WTC11 (cell line): ENCODE data around the gene PARD3B. TPM values are rescaled to one million over a fixed set of nuclear protein-coding genes. Genes with fewer than 3 reads are reported as not detected.

ENCODE experiments used
- ATAC-seq: fragments of 200-7000 bp; cut with Tn5 transposase; 2 replicates; pipeline ENCODE4 v1.10.0; 2021; ENCODE audit warnings: mild to moderate bottlenecking, moderate library complexity
- CTCF ChIA-PET: fragments of 300-600 bp; sonication (Branson Sonifier 250); formaldehyde crosslinking; loops from one replicate; lab custom pipeline; 2021; ENCODE audit warnings: antibody characterized with exemption; lab: Charles Lee
- POLR2A ChIA-PET: fragments of 350-600 bp; sonication (Branson Sonifier 250); formaldehyde crosslinking; loops from one replicate; lab custom pipeline; 2021; ENCODE audit warnings: antibody characterized with exemption; lab: Charles Lee
- DNase-seq: peaks from one replicate; pipeline ENCODE4 v3.0.0; 2021; ENCODE audit warnings: low spot score
- H3K27ac Mint-ChIP-seq: 2 replicates; pipeline ENCODE4 v1.8.0; 2021; ENCODE audit warnings: mixed read lengths
- H3K27me3 Mint-ChIP-seq: 2 replicates; pipeline ENCODE4 v1.8.0; 2021; ENCODE audit warnings: low read depth, mild to moderate bottlenecking, moderate library complexity, mixed read lengths
- H3K36me3 Mint-ChIP-seq: 2 replicates; pipeline ENCODE4 v1.8.0; 2021; ENCODE audit warnings: mixed read lengths
- H3K4me1 Mint-ChIP-seq: 2 replicates; pipeline ENCODE4 v1.8.0; 2022; ENCODE audit warnings: mixed read lengths
- H3K4me3 Mint-ChIP-seq: 2 replicates; pipeline ENCODE4 v1.8.0; 2021; ENCODE audit warnings: mild to moderate bottlenecking, moderate library complexity, mixed read lengths
- H3K9me3 Mint-ChIP-seq: 2 replicates; pipeline ENCODE4 v1.8.0; 2021; ENCODE audit warnings: mixed read lengths
- E2F1 ChIP-seq: sonication (generic); formaldehyde crosslinking; IDR thresholded peaks from 2 replicates; pipeline ENCODE4 v1.8.0; 2022; ENCODE audit warnings: mild to moderate bottlenecking, missing genetic modification reagents
- ELF4 ChIP-seq: sonication (generic); formaldehyde crosslinking; IDR thresholded peaks from 2 replicates; pipeline ENCODE4 v1.8.1; 2022; ENCODE audit warnings: low read depth, mild to moderate bottlenecking, moderate library complexity, missing genetic modification reagents
- EMX1 ChIP-seq: fragments of 250-450 bp; sonication (Bioruptor Pico); IDR thresholded peaks from 2 replicates; pipeline ENCODE4 v1.8.0; 2021; ENCODE audit warnings: mild to moderate bottlenecking
- ERG ChIP-seq: fragments of 250-450 bp; sonication (Bioruptor Pico); IDR thresholded peaks from 2 replicates; pipeline ENCODE4 v1.8.0; 2021; ENCODE audit warnings: mild to moderate bottlenecking
- FOXJ3 ChIP-seq: sonication (generic); formaldehyde crosslinking; IDR thresholded peaks from 2 replicates; pipeline ENCODE4 v1.9.0; 2021; ENCODE audit warnings: missing genetic modification reagents, mild to moderate bottlenecking, borderline replicate concordance
- IRF2 ChIP-seq: sonication (generic); formaldehyde crosslinking; IDR thresholded peaks from 2 replicates; pipeline ENCODE4 v1.8.0; 2022; ENCODE audit warnings: low read depth, missing genetic modification reagents, borderline replicate concordance
- NR2C2 ChIP-seq: sonication (generic); formaldehyde crosslinking; IDR thresholded peaks from 2 replicates; pipeline ENCODE4 v1.8.0; 2022; ENCODE audit warnings: mild to moderate bottlenecking, missing genetic modification reagents
- OVOL2 ChIP-seq: fragments of 250-450 bp; sonication (Bioruptor Pico); IDR thresholded peaks from 2 replicates; pipeline ENCODE4 v1.9.0; 2021; ENCODE audit warnings: mild to moderate bottlenecking, borderline replicate concordance
- RELA ChIP-seq: sonication (generic); formaldehyde crosslinking; IDR thresholded peaks from 2 replicates; pipeline ENCODE4 v1.8.1; 2022; ENCODE audit warnings: missing genetic modification reagents, mild to moderate bottlenecking, borderline replicate concordance
- RORB ChIP-seq: fragments of 250-450 bp; sonication (Bioruptor Pico); IDR thresholded peaks from 2 replicates; pipeline ENCODE4 v1.9.0; 2021; ENCODE audit warnings: mild to moderate bottlenecking
- SMAD4 ChIP-seq: sonication (generic); formaldehyde crosslinking; IDR thresholded peaks from 2 replicates; pipeline ENCODE4 v1.8.0; 2022; ENCODE audit warnings: mild to moderate bottlenecking, missing genetic modification reagents
- SP1 ChIP-seq: sonication (generic); formaldehyde crosslinking; conservative IDR thresholded peaks from 2 replicates; pipeline ENCODE4 v1.8.1; 2022; ENCODE audit warnings: missing genetic modification reagents
- TCF7 ChIP-seq: sonication (generic); formaldehyde crosslinking; IDR thresholded peaks from 2 replicates; pipeline ENCODE4 v1.8.0; 2022; ENCODE audit warnings: mild to moderate bottlenecking, low read depth, missing genetic modification reagents, moderate library complexity
- ZNF219 ChIP-seq: sonication (generic); formaldehyde crosslinking; IDR thresholded peaks from 2 replicates; pipeline ENCODE4 v1.8.0; 2023; ENCODE audit warnings: missing genetic modification reagents, mild to moderate bottlenecking, borderline replicate concordance
- ZNF232 ChIP-seq: sonication (generic); formaldehyde crosslinking; IDR thresholded peaks from 2 replicates; pipeline ENCODE4 v1.8.0; 2022; ENCODE audit warnings: mild to moderate bottlenecking, missing genetic modification reagents
- ZNF532 ChIP-seq: fragments of 250-450 bp; sonication (Bioruptor Pico); IDR thresholded peaks from 2 replicates; pipeline ENCODE4 v1.9.0; 2021; ENCODE audit warnings: mild to moderate bottlenecking, borderline replicate concordance
- ZSCAN18 ChIP-seq: fragments of 250-450 bp; sonication (Bioruptor Pico); IDR thresholded peaks from 2 replicates; pipeline ENCODE4 v2.1.2; 2022; ENCODE audit warnings: mild to moderate bottlenecking, moderate library complexity
- total RNA-seq: library from RNA; stranded (reverse); gene quantifications from 3 replicates; pipeline ENCODE4 v1.2.3, GENCODE V29; 2021
- TF ChIP-seq, protein P1 (sequence below): sonication (generic); formaldehyde crosslinking; IDR thresholded peaks from 2 replicates; pipeline ENCODE4 v1.8.1; 2023; ENCODE audit warnings: mild to moderate bottlenecking, missing genetic modification reagents
- TF ChIP-seq, protein P2 (sequence below): sonication (generic); formaldehyde crosslinking; IDR thresholded peaks from 2 replicates; pipeline ENCODE4 v1.8.0; 2023; ENCODE audit warnings: mild to moderate bottlenecking, missing genetic modification reagents

The PARD3B gene
- total RNA-seq, 1 experiment from 2014 or later: 5.6 TPM

- ATAC-seq: peak; percentile 46; the same call in 1 of the 2 replicates
- POLR2A ChIA-PET: no interaction called here
- Mint-ChIP-seq H3K36me3 (no peaks in the 10 kb centered on the region), H3K27ac (no peak overlapping the region), H3K9me3 (no peaks in the 10 kb centered on the region), H3K27me3 (no peaks in the 10 kb centered on the region), H3K4me1 (peaks cover 16% of the 10 kb centered on the region), H3K4me3 (no peak overlapping the region)
- CTCF ChIA-PET: no interaction called here
- DNase-seq: no peak
- TF ChIP-seq OVOL2: no peak
- TF ChIP-seq, protein P1, sequence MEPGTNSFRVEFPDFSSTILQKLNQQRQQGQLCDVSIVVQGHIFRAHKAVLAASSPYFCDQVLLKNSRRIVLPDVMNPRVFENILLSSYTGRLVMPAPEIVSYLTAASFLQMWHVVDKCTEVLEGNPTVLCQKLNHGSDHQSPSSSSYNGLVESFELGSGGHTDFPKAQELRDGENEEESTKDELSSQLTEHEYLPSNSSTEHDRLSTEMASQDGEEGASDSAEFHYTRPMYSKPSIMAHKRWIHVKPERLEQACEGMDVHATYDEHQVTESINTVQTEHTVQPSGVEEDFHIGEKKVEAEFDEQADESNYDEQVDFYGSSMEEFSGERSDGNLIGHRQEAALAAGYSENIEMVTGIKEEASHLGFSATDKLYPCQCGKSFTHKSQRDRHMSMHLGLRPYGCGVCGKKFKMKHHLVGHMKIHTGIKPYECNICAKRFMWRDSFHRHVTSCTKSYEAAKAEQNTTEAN: no peak
- no peak for TF ChIP-seq ZNF532 (CRISPR knock-in tag)
- TF ChIP-seq RELA (CRISPR knock-in tag): no peak
- TF ChIP-seq EMX1: no peak
- TF ChIP-seq TCF7 (CRISPR knock-in tag): no peak
- no peak for TF ChIP-seq SMAD4
- TF ChIP-seq FOXJ3 (CRISPR knock-in tag): no peak
- TF ChIP-seq ELF4 (CRISPR knock-in tag): no peak
- no peak for TF ChIP-seq ZNF219 (CRISPR knock-in tag)
- no peak for TF ChIP-seq IRF2 (CRISPR knock-in tag)
These were observed 297.6 kb downstream of the PARD3B start for GRCh38 chr2:204842661-204843485.

DNA sequence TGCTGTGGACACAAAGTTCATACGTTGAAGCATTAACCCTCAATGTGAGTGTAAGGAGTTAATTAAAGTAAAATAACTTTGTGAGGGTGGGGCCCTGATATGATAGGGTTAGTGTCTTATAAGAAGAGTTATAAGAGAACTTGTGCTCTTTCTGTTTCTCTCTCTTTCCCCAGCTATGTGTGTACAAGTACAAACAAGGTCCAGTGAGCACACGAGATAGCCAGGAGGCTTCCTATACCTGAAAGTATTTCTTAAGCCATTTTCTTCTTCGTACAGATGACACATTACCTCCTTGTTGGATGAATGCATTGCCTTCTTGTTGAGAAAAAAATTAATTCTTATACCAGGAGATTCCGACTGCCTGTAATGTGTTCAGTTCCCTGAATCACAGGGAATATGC, 301.2 kb downstream of the PARD3B start:
- POLR2A ChIA-PET: no interaction called here
- no peak for TF ChIP-seq RORB (CRISPR knock-in tag)
- TF ChIP-seq NR2C2: no peak
- TF ChIP-seq, protein P2, sequence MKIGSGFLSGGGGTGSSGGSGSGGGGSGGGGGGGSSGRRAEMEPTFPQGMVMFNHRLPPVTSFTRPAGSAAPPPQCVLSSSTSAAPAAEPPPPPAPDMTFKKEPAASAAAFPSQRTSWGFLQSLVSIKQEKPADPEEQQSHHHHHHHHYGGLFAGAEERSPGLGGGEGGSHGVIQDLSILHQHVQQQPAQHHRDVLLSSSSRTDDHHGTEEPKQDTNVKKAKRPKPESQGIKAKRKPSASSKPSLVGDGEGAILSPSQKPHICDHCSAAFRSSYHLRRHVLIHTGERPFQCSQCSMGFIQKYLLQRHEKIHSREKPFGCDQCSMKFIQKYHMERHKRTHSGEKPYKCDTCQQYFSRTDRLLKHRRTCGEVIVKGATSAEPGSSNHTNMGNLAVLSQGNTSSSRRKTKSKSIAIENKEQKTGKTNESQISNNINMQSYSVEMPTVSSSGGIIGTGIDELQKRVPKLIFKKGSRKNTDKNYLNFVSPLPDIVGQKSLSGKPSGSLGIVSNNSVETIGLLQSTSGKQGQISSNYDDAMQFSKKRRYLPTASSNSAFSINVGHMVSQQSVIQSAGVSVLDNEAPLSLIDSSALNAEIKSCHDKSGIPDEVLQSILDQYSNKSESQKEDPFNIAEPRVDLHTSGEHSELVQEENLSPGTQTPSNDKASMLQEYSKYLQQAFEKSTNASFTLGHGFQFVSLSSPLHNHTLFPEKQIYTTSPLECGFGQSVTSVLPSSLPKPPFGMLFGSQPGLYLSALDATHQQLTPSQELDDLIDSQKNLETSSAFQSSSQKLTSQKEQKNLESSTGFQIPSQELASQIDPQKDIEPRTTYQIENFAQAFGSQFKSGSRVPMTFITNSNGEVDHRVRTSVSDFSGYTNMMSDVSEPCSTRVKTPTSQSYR (CRISPR knock-in tag): no peak
- TF ChIP-seq E2F1 (CRISPR knock-in tag): no peak
- TF ChIP-seq ERG (CRISPR knock-in tag): no peak
- no peak for TF ChIP-seq ZNF232 (CRISPR knock-in tag)
- TF ChIP-seq ZNF219 (CRISPR knock-in tag): no peak
- TF ChIP-seq ZSCAN18 (CRISPR knock-in tag): no peak
- TF ChIP-seq SP1 (CRISPR knock-in tag): no peak

More for the DNA sequence above, 301.2 kb downstream of the PARD3B start:
- H3K4me3 Mint-ChIP-seq: no peak overlapping the region
- no peak for DNase-seq
- H3K27ac Mint-ChIP-seq: no peak overlapping the region
- no peaks in the 10 kb centered on the region for H3K27me3 Mint-ChIP-seq
- peaks cover 16% of the 10 kb centered on the region for H3K4me1 Mint-ChIP-seq
- ATAC-seq: no peak
- CTCF ChIA-PET: no interaction called here
- H3K36me3 Mint-ChIP-seq: no peaks in the 10 kb centered on the region
- no peaks in the 10 kb centered on the region for H3K9me3 Mint-ChIP-seq
